HG03196 (cell line): ENCODE results near the gene OR1J4.
"Not testable (repeated sequence)": the region's sequence is repeated elsewhere in the genome, so short reads cannot be mapped to it uniquely, and the experiment has no call there.

Experiments used
- ATAC-seq: cut with Tn5 transposase; IDR thresholded peaks from one replicate; pipeline ENCODE4 v1.9.1; 2021; ENCODE audit not compliant: unreplicated experiment

OR1J4 gene

GRCh38 chr9:122518841-122519240 is at the start of gene OR1J4:
TSS of gene OR1J4 (plus strand) at chr9:122519141. CDS start at chr9:122519141, 0 bp downstream.
- no peak for ATAC-seq

GRCh38 chr9:122474561-122474960 is 44.4 kb upstream of the OR1J4 start:
- ATAC-seq, result no peak

- no peak for ATAC-seq
Observed at GRCh38 chr9:122475717-122476116, 43.2 kb upstream of the OR1J4 start.

- ATAC-seq, result no peak
Observed at GRCh38 chr9:122477346-122477745, 41.6 kb upstream of the OR1J4 start.

GRCh38 chr9:122477826-122478225 is 41.1 kb upstream of the OR1J4 start, which contains the start of gene OR1J1:
TSS of gene OR1J1 (minus strand) at chr9:122477926. CDS start at chr9:122477926, 0 bp downstream.
- ATAC-seq, result no peak

GRCh38 chr9:122479062-122479461 is 39.9 kb upstream of the OR1J4 start:
- no peak for ATAC-seq

GRCh38 chr9:122498883-122499288 is 20.1 kb upstream of the OR1J4 start:
- no peak for ATAC-seq

GRCh38 chr9:122506964-122507363 is 12.0 kb upstream of the OR1J4 start:
- ATAC-seq, result no peak

- no peak for ATAC-seq
Observed at GRCh38 chr9:122510502-122510901, 8.4 kb upstream of the OR1J4 start, which contains the start of gene OR1J2. TSS of gene OR1J2 (plus strand) at chr9:122510802. CDS start at chr9:122510802, 0 bp downstream.

GRCh38 chr9:122518226-122518625 is 715 bp upstream of the OR1J4 start:
- ATAC-seq, result no peak

- no peak for ATAC-seq
Observed at GRCh38 chr9:122519376-122519775, 435 bp downstream of the OR1J4 start.

GRCh38 chr9:122526602-122527001 is 7.7 kb downstream of the OR1J4 start:
- ATAC-seq, result no peak

GRCh38 chr9:122527193-122527592 is 8.3 kb downstream of the OR1J4 start, which contains the start of gene OR1N1:
TSS of gene OR1N1 (minus strand) at chr9:122527293. CDS start at chr9:122527293, 0 bp downstream.
- ATAC-seq, result no peak

- not testable (repeated sequence) for ATAC-seq
Observed at GRCh38 chr9:122531157-122531556, 12.2 kb downstream of the OR1J4 start.

- no peak for ATAC-seq
Observed at GRCh38 chr9:122536134-122536533, 17.2 kb downstream of the OR1J4 start.

GRCh38 chr9:122537066-122537465 is 18.1 kb downstream of the OR1J4 start:
- not testable (repeated sequence) for ATAC-seq

GRCh38 chr9:122538757-122539156 is 19.8 kb downstream of the OR1J4 start:
- no peak for ATAC-seq

GRCh38 chr9:122546196-122546595 is 27.3 kb downstream of the OR1J4 start:
- ATAC-seq, result no peak

GRCh38 chr9:122551371-122551770 is 32.4 kb downstream of the OR1J4 start:
- no peak for ATAC-seq

- no peak for ATAC-seq
Observed at GRCh38 chr9:122552812-122553211, 33.9 kb downstream of the OR1J4 start, which contains the start of gene OR1N2. TSS of gene OR1N2 (plus strand) at chr9:122553112. CDS start at chr9:122553212, 100 bp downstream.

- no peak for ATAC-seq
Observed at GRCh38 chr9:122561446-122561845, 42.5 kb downstream of the OR1J4 start.

- no peak for ATAC-seq
Observed at GRCh38 chr9:122562134-122562760, 43.3 kb downstream of the OR1J4 start.

- no peak for ATAC-seq
Observed at GRCh38 chr9:122567901-122568300, 49.0 kb downstream of the OR1J4 start.
